GM18511 (cell line): ENCODE data around the gene GAD2.

Source experiments
- ATAC-seq: cut with Tn5 transposase; IDR thresholded peaks from one replicate; pipeline ENCODE4 v1.9.1; 2021; ENCODE audit warnings: mild to moderate bottlenecking, moderate library complexity; ENCODE audit not compliant: unreplicated experiment

Gene GAD2

DNA sequence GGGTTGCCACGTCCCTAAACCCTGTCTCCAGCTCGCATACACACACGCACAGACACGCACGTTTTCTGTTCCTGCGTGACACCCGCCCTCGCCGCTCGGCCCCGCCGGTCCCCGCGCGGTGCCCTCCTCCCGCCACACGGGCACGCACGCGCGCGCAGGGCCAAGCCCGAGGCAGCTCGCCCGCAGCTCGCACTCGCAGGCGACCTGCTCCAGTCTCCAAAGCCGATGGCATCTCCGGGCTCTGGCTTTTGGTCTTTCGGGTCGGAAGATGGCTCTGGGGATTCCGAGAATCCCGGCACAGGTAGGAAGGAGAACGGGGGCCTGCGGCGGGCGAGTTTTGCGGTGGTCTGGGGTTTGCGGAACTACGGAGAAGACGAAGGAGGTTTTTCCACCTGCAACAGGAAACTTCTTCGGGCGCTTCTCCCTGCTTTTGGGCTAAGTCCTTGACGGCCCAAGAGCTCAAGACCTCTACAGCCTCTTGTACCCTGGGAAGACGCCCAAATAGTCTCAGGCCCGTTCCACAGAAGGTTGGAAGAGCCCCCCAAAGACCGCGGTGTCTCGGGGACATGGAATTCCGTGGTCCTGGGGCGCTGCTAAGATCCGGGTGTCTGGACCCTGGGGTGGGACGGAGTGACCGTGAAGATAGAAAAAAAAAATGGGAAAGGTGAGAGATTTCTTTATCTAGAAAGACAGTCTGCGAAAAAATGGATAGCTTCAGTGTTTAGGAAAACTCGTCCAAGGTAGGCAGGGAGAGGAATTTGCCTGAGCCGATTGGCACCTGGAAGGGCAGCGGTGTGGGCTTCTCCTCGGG is at the start of gene GAD2:
TSS of gene GAD2 (plus strand) at position 190 of the 811 bp plus-strand sequence. CDS start at position 226, 36 bp downstream.
- ATAC-seq = no peak

- no peak for ATAC-seq
Measured at GRCh38 chr10:26169466-26169865, 47.1 kb upstream of the GAD2 start.

DNA sequence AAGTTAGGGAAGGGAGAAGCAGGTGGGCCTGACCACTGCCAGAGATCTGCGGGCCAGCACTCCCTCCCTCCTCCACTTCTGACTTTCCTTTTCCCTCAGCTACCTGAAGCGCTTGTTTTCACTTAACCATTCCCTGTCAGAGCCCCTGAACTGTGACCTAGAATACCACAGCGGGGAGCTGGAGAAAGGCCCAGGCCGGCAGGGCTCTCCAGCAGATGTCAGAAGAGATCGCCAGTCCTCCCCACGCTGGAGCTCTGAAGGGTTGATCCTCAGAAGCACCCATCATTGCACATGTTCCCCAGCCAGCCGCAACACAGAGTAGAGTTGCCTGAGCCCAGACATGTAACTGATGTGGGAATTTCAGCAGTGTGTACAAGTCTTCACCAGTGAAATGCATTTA is 44.4 kb upstream of the GAD2 start:
- no peak for ATAC-seq

DNA sequence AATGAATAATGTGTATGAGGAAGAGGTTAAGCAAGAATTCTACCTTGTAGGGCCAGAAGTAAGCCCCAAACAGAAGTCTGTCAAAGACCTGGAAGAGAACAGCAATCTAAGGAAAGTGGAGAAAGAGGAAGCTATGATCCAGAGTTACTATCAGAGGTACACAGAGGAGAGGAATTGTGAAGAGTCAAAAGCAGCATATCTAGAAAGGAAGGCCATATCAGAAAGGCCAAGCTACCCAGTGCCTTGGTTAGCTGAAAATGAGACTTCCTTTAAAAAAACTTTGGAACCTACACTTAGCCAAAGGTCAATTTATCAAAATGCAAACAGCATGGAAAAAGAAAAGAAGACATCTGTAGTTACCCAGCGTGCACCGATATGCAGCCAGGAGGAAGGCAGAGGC is 42.7 kb upstream of the GAD2 start:
- no peak for ATAC-seq

DNA sequence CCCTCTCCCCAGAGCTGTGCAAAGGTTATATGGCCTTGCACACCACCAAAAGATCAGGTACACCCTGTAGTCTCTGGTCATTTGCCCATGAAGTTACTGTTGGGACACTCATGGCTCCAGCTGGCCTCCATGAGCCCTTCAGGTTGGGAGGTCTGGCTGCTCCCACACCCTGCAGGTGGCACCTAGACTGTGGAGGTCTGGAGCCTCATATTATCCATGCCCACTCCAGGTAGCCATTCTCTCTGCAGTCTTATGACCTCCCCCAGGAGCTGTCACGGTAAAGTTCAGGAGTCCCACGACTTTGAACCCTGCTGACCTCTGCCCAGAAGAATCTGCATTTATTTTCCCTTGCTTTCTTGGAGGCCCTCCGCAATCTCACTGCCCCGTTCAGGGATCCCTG is 39.2 kb upstream of the GAD2 start:
- no peak for ATAC-seq

DNA sequence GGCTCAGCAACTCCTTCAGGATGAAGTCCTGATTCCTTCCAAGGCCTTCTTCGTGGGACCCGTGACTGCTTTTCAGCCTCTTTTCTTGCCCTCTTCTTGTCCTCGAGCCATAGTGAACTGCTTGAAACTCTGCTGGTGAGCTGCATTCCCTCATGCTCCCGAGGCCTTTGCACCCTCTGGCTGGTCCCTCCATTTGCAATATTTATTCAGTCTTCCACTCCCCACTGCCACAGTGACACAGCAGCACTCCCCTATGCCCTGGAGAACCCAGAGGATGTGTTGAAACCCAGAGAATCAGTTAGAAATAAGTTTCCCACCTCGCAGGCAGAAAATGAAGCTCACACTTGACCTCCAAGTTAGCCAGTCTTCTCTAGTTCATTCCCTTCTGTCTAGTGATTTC is 22.3 kb upstream of the GAD2 start:
- ATAC-seq = no peak

GRCh38 chr10:26197248-26197647 is 19.3 kb upstream of the GAD2 start:
- no peak for ATAC-seq

GRCh38 chr10:26198119-26198518 is 18.5 kb upstream of the GAD2 start:
- ATAC-seq = no peak

DNA sequence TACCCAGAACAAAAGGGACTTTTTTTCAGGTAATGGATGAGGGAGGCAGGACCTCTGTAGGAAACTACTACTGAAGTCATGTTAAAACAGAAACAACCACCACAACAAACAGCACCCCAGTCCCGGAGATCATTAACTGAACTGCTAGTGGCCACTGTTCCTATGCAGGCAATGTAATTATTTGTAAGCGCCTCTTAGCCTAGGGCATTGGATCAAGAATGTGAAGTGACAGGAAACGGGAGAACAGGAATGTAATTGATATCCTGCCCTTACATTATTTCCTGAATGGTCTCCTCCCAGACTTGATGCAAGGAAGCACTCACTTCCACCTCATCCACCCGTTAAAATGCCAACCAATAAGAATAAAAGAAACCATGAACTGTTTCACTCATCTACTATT is 16.7 kb upstream of the GAD2 start:
- no peak for ATAC-seq

- ATAC-seq = no peak
Measured at GRCh38 chr10:26205223-26205622, 11.4 kb upstream of the GAD2 start.

DNA sequence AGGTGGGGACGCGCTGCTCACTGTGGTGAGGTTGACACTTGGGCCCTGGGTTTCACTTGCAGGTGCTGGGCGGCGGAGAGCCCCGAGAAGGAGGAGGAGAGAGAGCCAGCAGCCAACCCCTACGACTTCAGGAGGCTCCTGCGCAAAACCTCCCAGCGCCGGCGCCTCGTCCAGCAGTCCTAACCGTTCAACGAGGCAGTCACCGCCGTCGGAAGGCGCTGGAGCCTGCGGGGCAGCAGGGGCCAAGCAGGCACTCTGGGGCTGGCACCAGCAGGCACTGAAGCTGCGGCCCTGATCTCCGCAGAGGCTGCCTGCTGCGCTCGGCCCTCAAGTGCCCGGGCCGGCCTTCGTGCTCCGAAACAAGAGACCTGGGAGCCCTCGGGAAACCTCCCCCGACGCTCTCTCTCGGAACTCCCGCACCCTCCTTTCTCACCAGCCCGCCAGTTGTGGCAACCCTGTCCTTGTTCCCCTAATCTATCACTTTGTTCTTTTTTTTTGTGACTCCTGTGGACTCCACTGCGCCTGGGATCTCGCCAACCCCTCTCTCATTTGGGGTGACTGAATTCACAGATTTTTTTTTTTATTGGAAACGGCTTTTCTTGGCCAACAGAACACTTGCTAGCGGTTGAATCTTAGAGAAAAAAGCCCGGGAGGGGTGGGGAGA is 4.7 kb upstream of the GAD2 start:
- ATAC-seq = no peak

GRCh38 chr10:26212511-26212910 is 4.1 kb upstream of the GAD2 start:
- no peak for ATAC-seq

GRCh38 chr10:26213157-26213800 is 3.3 kb upstream of the GAD2 start:
- no peak for ATAC-seq

- ATAC-seq = no peak
Measured at GRCh38 chr10:26214004-26214403, 2.6 kb upstream of the GAD2 start.

DNA sequence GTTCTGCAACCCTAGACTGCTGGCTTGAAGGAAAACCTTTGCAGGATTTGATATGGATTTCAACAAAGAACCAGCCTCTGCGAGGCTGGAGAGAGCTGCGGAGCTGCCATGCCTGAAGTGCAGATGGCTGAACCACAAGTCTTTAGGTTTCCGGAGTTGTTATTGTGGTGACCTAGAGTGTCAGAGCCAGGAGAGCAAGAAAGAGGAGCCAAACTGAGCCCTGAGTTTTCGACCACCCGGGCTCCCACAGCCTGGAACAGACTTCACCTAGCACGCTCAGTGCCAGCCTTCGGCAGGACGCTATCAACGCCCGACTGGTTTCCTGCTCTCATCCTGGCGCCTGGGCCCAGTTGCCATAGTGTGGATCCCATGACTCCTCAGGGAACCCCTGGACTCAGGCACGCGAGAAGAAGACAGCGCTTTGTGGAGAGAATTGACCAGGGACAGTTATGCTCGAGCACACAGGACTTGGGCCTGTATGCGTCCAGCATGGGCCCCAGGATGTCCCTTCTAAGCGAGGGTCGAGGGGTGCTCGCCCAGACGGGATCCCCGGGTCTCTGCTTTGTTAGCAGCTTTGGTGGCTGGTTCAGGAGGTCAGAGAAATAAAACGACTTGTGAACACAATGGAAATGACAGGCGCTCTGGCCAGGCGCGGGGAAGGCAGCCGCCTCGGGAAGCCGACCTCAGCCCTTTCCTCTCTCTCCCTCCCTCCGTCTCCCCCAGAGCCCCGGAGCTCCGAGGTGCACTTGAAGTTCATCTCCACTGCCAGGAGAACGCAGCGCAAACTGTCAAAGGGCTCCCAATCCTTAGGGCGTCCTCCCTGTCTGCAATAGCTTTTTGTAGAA is 1.8 kb upstream of the GAD2 start:
- no peak for ATAC-seq

GRCh38 chr10:26215396-26215934 is 1.1 kb upstream of the GAD2 start:
- ATAC-seq = no peak

DNA sequence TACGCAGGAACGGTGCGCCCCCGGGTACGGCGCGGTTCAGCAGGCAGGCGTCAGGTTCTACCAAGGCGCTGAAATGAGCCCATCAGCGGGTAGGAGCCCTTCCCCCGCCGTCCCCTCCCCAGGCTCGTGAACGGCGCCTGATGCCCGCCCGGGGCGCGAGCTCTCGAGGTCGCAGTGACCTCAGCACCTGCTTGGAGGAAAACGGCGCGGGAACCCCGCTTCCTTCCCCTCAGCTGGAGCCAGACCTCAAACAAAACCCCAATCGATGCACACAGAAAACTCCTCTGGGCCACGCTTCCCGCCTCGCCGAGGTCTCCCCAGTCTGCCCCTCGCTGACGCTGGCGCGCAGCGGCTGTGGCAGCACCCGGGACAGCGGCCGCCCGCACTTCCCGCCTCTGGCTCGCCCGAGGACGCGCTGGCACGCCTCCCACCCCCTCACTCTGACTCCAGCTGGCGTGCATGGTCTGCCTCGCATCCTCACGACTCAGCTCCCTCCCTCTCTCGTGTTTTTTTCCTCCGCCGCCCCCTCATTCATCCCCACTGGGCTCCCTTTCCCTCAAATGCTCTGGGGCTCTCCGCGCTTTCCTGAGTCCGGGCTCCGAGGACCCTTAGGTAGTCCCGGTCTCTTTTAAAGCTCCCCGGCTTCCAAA is 514 bp upstream of the GAD2 start:
- ATAC-seq = no peak

DNA sequence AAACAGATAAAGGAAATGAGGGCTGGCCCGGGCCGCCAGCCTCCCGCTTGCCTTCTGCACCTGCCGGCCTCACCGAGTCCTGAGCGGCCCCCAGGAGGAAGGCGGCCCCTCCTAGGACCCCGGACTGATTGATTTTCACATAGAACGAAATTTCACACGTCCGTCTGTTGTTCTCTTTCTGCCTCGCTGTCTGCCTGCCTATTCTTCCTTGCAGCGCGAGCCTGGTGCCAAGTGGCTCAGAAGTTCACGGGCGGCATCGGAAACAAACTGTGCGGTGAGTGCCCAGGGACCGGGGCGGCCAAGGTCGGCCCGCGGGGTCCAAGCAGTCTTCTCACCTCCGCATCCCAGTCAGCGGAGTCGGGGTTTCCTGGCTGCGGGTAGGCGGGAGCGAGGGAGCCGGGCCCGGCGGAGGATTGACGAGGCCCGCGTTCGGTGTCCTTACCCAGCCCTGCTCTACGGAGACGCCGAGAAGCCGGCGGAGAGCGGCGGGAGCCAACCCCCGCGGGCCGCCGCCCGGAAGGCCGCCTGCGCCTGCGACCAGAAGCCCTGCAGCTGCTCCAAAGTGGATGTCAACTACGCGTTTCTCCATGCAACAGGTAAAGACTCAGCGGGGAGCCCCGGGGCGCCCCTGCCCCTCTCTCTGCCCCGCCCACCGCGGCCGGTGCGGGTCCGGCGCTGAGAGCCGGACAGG is 967 bp downstream of the GAD2 start:
- no peak for ATAC-seq

DNA sequence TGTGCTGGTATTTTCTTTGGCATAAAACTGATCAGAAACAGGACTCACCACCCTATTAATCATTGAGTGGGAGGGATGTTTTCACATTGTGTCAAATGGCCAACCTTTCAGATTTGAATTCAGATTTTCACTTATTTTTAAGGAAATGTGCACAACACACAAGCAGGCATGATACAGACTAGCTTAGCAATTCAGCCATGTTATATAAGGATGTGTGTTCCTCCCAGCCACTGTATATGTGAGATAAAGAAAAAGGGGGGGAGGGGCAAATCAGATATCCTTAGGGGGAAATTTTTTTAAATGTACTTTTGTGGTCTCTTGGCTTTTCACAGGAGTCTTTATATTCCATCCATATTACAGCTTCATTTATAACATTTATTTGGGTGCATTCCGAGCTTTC is 3.1 kb downstream of the GAD2 start:
- ATAC-seq = no peak

DNA sequence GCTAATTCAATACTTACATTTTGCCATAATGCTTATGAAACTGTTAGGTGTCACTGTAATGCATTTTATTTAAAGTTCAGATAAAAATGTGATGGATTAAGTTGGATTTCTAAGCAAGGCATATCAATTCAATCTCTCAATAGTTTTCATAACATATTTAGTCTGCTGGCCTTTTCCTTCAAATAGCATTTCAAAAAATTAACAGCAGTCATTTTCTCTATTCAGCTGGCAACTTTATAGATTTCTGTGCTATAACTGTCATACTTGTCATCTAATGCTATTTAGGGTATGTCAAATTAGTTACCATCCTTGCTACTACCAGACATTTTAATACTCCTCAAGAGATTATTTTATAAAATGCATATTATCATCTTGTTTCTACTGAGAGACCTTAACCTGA is 4.3 kb downstream of the GAD2 start:
- no peak for ATAC-seq
